AG04450 (cell line): Measurements from ENCODE around the gene EP400. TPM values are rescaled to one million over a fixed set of nuclear protein-coding genes. Genes with fewer than 3 reads are reported as not detected.
"Not testable (repeated sequence)": the region's sequence is repeated elsewhere in the genome, so short reads cannot be mapped to it uniquely, and the experiment has no call there.

ENCODE experiments used
- CTCF ChIA-PET: fragments of 300-600, 350-600 bp; formaldehyde crosslinking; extraction: SDS; loops from one replicate; lab custom pipeline; 2022; ENCODE audit warnings: antibody characterized with exemption, inconsistent platforms; lab: Charles Lee
- POLR2A ChIA-PET: fragments of 350-600 bp; formaldehyde crosslinking; extraction: SDS; loops from one replicate; lab custom pipeline; 2021; ENCODE audit warnings: antibody characterized with exemption, inconsistent platforms; lab: Yijun Ruan, JAX
- DNase-seq: peaks from one replicate; pipeline ENCODE4 v3.0.0-alpha.2; 2011; ENCODE audit warnings: low read depth, low spot score
- H3K27ac ChIP-seq: one replicate; pipeline ENCODE4 v1.5.1; 2012; ENCODE audit warnings: low read depth, low read length, control low read depth
- H3K27me3 ChIP-seq: one replicate; pipeline ENCODE4 v1.6.0; 2012; ENCODE audit warnings: low read length; ENCODE audit not compliant: control insufficient read depth, insufficient read depth
- H3K4me3 ChIP-seq: 2 replicates; pipeline ENCODE4 v1.5.1; 2011; ENCODE audit warnings: mild to moderate bottlenecking, low read depth, low read length, control low read depth
- H3K9me3 ChIP-seq: 2 replicates; pipeline ENCODE4 v1.5.1; 2012; ENCODE audit warnings: low read length; ENCODE audit not compliant: control insufficient read depth, insufficient read depth
- polyA plus RNA-seq: library from polyadenylated mRNA; depleted of rRNA; stranded (reverse); fragments of >200 nt; gene quantifications from 2 replicates; pipeline ENCODE4 v1.2.3, GENCODE V29; 2011
- TF ChIP-seq, protein P1 (sequence below): IDR thresholded peaks from 2 replicates; pipeline ENCODE4 v1.5.1; 2011; ENCODE audit warnings: low read depth, low read length, control low read depth, inconsistent platforms

Gene EP400
- polyA plus RNA-seq, 1 experiment, result 5.4 TPM

DNA sequence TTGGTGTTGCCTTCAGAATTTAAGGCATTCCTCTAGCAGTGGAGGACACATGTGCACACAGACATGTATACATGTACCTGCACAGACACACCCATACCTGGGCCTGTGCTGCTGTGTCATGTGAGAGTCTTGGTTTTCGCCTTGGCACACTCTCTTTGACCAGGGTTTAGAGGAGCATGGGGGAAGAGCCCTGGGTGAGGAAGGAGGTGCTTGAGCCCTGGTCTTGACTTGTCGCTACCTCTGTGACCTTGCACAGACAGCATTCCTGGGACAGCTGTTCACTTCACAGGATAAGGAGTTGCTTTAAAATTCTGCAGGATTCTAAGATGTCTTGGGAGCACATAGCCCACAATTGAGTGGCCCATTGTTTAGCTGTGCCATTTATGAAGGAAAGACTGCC lies 99.7 kb downstream of the EP400 start:
- Histone ChIP-seq H3K9me3 (no peaks in the 10 kb centered on the region), H3K27me3 (no peaks in the 10 kb centered on the region), H3K4me3 (no peak overlapping the region), H3K27ac (no peak overlapping the region)
- POLR2A ChIA-PET, result no interaction called here
- TF ChIP-seq, protein P1, sequence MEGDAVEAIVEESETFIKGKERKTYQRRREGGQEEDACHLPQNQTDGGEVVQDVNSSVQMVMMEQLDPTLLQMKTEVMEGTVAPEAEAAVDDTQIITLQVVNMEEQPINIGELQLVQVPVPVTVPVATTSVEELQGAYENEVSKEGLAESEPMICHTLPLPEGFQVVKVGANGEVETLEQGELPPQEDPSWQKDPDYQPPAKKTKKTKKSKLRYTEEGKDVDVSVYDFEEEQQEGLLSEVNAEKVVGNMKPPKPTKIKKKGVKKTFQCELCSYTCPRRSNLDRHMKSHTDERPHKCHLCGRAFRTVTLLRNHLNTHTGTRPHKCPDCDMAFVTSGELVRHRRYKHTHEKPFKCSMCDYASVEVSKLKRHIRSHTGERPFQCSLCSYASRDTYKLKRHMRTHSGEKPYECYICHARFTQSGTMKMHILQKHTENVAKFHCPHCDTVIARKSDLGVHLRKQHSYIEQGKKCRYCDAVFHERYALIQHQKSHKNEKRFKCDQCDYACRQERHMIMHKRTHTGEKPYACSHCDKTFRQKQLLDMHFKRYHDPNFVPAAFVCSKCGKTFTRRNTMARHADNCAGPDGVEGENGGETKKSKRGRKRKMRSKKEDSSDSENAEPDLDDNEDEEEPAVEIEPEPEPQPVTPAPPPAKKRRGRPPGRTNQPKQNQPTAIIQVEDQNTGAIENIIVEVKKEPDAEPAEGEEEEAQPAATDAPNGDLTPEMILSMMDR, result no peak
- CTCF ChIA-PET, result no interaction called here
- DNase-seq, result no peak

DNA sequence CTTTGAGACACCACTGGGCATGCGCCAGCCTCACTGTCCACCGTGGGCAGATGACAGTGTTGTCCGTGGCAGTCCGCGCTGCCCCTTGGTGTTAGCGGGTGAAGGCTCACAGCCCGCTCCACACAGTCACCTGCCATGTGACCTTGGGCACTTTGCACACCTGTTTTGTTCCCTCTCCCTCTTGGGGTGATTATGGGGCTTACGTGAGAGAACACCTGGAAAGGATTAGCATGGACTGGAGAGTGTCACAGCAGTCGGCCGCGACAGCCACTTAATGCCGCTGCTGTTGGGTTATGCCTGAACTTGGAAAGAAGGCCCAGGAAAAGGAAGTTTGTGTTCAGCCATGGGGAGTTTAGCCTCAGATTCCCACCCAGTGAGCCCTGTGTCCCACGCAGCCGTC lies 100.1 kb downstream of the EP400 start:
- ChIA-PET POLR2A (no interaction called here), CTCF (no interaction called here)
- Histone ChIP-seq H3K9me3 (no peaks in the 10 kb centered on the region), H3K27ac (no peak overlapping the region), H3K4me3 (no peak overlapping the region), H3K27me3 (no peaks in the 10 kb centered on the region)
- no peak for DNase-seq
- TF ChIP-seq, protein P1, result no peak

DNA sequence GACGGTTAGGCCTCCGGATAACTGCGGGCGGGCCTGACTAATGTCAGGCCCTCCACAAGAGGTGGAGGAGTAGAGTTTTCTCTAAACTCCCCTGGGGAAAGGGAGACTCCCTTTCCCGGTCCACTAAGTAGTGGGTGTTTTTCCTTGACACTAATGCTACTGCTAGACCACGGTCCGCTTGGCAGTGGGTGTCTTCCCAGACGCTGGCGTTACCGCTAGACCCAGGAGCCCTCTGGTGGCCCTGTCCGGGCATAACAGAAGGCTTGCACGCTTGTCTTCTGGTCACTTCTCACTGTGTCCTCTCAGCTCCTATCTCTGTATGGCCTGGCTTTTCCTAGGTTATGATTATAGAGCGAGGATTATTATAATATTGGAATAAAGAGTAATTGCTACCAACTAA lies 102.0 kb downstream of the EP400 start:
- DNase-seq, CTCF ChIA-PET, H3K27me3 ChIP-seq, H3K4me3 ChIP-seq, POLR2A ChIA-PET, H3K9me3 ChIP-seq, H3K27ac ChIP-seq: not testable (repeated sequence)
- TF ChIP-seq, protein P1, result peak; percentile 41

DNA sequence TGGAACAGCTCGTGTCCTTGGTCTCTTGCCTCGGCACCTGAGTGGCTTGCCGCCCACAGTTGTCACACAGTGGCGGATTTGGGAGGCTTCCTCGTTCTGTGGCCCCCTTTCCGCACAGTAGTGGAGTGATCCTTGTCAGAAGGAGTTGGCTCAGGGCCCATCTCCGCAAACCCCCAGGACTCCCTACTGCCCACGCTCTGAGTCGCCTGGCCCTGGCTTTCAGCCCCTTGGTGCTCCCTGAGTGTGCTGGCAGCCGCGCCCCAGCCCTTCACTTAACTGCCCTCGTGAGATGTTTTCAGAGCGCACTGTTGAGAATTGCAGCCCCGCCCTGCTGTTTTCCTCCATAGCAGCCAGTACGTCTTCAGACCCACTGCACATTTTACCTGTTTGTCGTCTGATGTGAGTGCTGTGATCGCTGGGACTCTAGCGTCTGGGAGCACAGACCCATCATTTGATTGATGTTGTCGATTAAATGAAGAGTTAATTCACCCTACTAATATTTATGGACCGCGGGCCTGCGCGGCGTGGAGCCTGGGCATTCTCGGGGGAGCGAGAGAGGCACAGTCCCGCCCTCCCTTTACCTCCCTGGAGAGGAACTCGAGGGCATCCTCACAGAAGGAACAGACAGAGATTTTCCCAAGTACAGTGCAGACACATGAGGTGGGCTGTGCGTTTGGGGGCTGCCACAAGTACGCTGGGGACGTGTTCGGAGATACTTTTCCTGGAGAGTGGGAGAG lies 102.6 kb downstream of the EP400 start:
- no peaks in the 10 kb centered on the region for H3K9me3 ChIP-seq
- ChIA-PET POLR2A (no interaction called here), CTCF (no interaction called here)
- H3K27ac ChIP-seq, result no peak overlapping the region
- DNase-seq, result no peak
- no peaks in the 10 kb centered on the region for H3K27me3 ChIP-seq
- H3K4me3 ChIP-seq, result no peak overlapping the region
- TF ChIP-seq, protein P1, result no peak
